Fibroblast of lung (primary cell): ENCODE measurements around the gene FHDC1.

Experiments used
- CTCF ChIP-seq, 2 donors: IDR thresholded peaks in 1 of 2; conservative IDR thresholded peaks in 1 of 2; 1 replicate in 1 of 2; 2 replicates in 1 of 2; pipeline ENCODE4 v1.5.1; 2011 to 2012; ENCODE audit warnings: low read length in 2 of 2, control low read depth in 1 of 2, inconsistent platforms in 1 of 2, low read depth in 1 of 2, mild to moderate bottlenecking in 1 of 2
- EZH2 ChIP-seq: IDR thresholded peaks from 2 replicates; pipeline ENCODE4 v1.5.1; 2012; ENCODE audit warnings: low read length, control low read depth, mild to moderate bottlenecking; ENCODE audit errors: missing control alignments

- no peak for TF ChIP-seq CTCF (conservative IDR thresholded peaks at IDR 0.05 in 1 of 2, IDR thresholded peaks at IDR 0.05 in 1 of 2; ENCODE audit: low read depth in 1 of 2, low read length in 2 of 2)
- no peak for TF ChIP-seq EZH2
These were observed 15.2 kb downstream of the FHDC1 start for GRCh38 chr4:152951348-152951747.
